ENCODE measurements around the gene PAPOLG. TPM values are rescaled to one million over a fixed set of nuclear protein-coding genes. Genes with fewer than 3 reads are reported as not detected.

The PAPOLG gene
- total and polyA plus RNA-seq, 9 of the 15 experiments (the other 6 are each of a cell fraction or from before 2014, with no cell fraction given) = 3.9 to 16.3 (median 10.0) TPM

DNA sequence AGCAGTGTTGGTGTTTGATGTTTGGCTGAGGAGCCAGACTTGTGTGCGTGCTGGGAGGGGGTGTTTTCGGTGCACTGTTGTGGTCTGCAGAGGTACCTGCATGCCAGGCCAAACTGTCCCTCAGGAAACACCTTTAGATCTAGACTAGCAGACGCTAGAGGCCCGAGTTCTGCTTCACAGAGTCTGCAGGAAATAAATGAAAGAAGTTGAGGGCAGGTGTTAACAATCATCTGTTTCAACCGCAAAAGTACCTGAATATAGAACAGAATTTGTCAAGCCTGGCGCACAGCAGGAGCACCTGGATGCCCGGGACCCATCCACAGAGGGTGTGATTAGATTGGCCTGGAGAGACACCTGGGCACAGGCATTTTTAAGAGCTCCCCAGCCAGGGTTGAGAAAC is 84.8 kb downstream of the PAPOLG start (continued):
- TF ChIP-seq, protein P1, sequence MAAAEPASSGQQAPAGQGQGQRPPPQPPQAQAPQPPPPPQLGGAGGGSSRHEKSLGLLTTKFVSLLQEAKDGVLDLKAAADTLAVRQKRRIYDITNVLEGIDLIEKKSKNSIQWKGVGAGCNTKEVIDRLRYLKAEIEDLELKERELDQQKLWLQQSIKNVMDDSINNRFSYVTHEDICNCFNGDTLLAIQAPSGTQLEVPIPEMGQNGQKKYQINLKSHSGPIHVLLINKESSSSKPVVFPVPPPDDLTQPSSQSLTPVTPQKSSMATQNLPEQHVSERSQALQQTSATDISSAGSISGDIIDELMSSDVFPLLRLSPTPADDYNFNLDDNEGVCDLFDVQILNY (CRISPR knock-in tag; IDR thresholded peaks at IDR 0.05) = no peak
- no peak for TF ChIP-seq RCOR1 (IDR thresholded peaks at IDR 0.05; ENCODE audit: borderline replicate concordance in 1 of 2, low read depth in 2 of 2, low read length in 2 of 2)

GRCh38 chr2:60843006-60843405 is 86.9 kb downstream of the PAPOLG start:
- Histone ChIP-seq H3K9me1 (ENCODE audit: control insufficient read depth, insufficient read depth, low read length) (no peaks in the 10 kb centered on the region), H3K9ac (ENCODE audit: insufficient read depth in 1 of 2, low read depth in 2 of 2, low read length in 2 of 2) (no peak overlapping the region; a peak in 1 of 4 replicates), H3K4me3 (no peak overlapping the region), H3K9me3 (replicated peaks; ENCODE audit: control insufficient read depth, insufficient read depth, low read depth, low read length) (no peaks in the 10 kb centered on the region), H3K27me3 (ENCODE audit: control insufficient read depth in 2 of 2, insufficient read depth in 2 of 2, low read length in 2 of 2) (no peaks in the 10 kb centered on the region), H3K36me3 (ENCODE audit: control insufficient read depth, insufficient read depth, low read length) (no peaks in the 10 kb centered on the region), H3K79me2 (ENCODE audit: control insufficient read depth, insufficient read depth, low read length) (no peaks in the 10 kb centered on the region), H3K4me1 (replicated peaks in 1 of 2; ENCODE audit: control insufficient read depth in 2 of 2, insufficient read depth in 2 of 2, low read length in 2 of 2) (no peaks in the 10 kb centered on the region), H3K27ac (ENCODE audit: extremely low read depth, low read depth, low read length) (no peak overlapping the region), H4K20me1 (replicated peaks; ENCODE audit: control insufficient read depth, insufficient read depth, low read length) (no peaks in the 10 kb centered on the region), H2AFZ (ENCODE audit: low read depth, low read length) (no peak overlapping the region), H3K4me2 (ENCODE audit: insufficient read depth, low read length) (no peak overlapping the region)
- ATAC-seq (no peak; the same call in 2 of the 3 replicates), FAIRE-seq (no peak), DNase-seq (ENCODE audit: extremely low read depth in 1 of 4, low spot score in 3 of 4) (no peak)
- 36% methylated on average over 5 of the region's 6 CpGs for WGBS (ENCODE audit: insufficient coverage, low coverage, missing lambda C conversion rate)
- ChIA-PET CTCF (ENCODE audit: low intra/inter-chr PET ratio) (no interaction called here), POLR2A (interaction anchor here (1.7 kb wide), 1 partner anchor 14 kb away, joined by 4 read pairs; no protein-coding TSS in a partner anchor)
- no TSS peak for BruUV-seq (replicated peaks)
- TF ChIP-seq NFE2L1 (tag; IDR thresholded peaks at IDR 0.05; ENCODE audit: borderline replicate concordance, low read depth) (no peak), RBFOX2 (IDR thresholded peaks at IDR 0.05; ENCODE audit: low read depth, low read length) (no peak), TAF15 (IDR thresholded peaks at IDR 0.05; ENCODE audit: low read depth, low read length) (no peak)
- in situ Hi-C loops (cut with MboI) (no loop called here), intact Hi-C loops (cut with micrococcal nuclease) (no loop called here)
